ENCODE measurements around the gene AATK.
A peak's percentile ranks its signal among the peaks of the same experiment; 100 is the strongest.

Gene AATK

DNA sequence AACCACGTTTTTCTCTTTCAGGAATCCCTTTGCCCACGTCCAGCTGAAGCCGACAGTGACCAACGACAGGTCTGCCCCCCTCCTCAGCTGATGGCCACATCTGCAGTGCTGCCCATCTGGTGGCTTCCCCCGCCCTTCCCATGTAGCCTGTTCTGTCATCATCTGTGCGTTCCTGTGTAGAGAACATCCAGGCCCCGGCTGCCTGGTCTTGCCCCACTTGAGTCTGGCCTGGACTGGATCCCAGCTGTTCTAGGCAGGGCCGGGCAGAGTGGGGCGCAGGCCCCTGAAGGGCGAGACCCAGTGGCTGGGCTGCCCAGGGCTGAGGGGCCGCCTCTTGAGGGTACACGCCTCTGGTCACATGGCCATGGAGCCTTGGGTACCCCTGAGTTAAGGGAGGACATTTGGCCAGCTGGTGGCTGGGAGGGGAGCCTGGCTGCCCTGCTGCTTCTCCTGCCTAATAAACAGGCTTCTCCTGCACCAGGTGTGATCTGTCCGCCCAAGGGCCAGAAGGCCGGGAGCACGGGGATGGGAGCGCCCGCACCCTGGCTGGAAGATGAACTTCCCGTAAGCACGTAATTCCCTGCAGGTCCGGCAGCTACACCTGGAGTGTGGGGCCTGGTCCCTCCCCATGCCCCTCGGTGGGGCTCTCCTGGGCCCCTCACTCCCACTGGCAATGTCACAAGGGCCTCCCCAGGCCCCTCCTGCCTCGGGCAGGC, 50.1 kb downstream of the AATK start:
- DNase-seq: peak in 24 of 56 donors; percentile 19 to 61 (median 38)

- DNase-seq: peak in 10 of 56 donors; percentile 25 to 60 (median 46)
These were observed 50.8 kb downstream of the AATK start for GRCh38 chr17:81115219-81115618.

GRCh38 chr17:81114351-81115093, 51.5 kb downstream of the AATK start:
- DNase-seq: peak in 5 of 56 donors; percentile 27 to 57 (median 45)

DNA sequence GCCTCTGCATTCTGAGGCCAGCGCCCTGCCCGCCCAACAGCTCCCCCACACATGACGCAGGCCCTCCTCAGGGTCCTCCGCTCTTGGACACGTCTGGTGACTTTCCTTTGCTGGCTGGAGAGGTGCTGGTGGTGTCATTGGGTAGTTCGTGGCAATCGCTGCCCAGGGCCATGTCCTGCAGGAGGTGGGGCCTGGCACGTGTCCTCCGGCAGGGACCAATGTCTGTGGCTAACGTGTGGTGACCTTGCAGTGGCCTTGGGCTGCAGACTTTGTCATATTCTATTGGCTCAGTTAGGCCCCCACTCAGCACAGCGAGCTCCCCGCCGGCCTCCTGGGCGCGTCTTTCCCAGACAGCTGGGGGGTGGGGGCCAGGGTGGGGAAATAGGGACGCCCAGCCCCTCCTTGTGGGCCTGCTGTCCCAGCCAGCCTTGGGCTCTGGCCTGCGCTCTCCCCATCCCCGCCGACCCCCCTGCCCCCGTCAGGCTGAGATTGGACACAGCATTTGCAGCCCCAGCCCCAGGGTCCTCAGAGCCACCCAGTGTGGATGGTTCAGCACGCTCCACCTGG, 52.8 kb downstream of the AATK start:
- DNase-seq: peak in 4 of 56 donors; percentile 13 to 57 (median 26)

DNA sequence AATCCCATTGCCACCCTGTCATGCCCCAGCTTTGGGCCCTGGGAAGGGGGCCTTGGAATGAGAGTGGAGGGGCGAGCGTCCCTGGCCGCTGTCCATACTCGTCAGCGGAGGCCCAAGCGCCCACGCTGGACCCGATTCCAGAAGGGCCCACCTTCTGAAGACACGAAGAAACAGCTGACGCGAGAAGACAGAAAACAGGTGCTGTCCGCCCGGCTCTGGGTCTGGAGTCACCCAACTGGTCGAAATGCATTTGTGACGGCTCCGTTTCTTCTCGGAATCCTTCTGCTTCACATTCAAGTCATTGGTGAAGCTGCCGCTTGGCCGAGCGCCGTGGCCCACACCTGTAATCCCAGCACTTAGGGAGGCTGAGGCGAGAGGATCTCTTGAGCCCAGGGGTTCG, 53.6 kb downstream of the AATK start:
- no peak for DNase-seq

GRCh38 chr17:81111066-81111465, 55.0 kb downstream of the AATK start:
- peak in 1 of 56 donors; percentile 46 for DNase-seq

- peak in 12 of 56 donors; percentile 13 to 57 (median 36) for DNase-seq
These were observed 55.5 kb downstream of the AATK start for GRCh38 chr17:81110488-81111040.

DNA sequence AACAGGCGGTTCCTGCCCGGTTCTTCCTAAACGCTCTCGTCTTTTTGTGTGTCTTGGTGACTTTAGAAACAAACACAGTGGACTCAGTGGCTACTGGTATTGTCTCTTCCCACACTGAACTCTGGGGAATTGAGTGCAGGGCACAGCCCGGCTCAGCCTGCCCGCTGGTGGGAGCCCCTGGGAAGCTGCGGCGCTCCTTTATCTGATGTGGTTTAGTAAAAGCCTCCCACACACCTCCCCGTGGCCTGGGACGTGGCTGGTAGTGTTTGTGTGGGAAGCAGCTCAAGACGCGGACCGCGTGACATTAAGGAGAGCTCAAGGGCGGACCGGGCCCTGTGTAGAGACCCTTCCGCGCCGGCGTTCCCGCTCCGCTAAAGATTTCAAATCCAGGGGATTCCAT, 56.1 kb downstream of the AATK start:
- peak in 5 of 56 donors; percentile 17 to 58 (median 34) for DNase-seq

- no peak for DNase-seq
These were observed 57.8 kb downstream of the AATK start for GRCh38 chr17:81108220-81108619.

DNA sequence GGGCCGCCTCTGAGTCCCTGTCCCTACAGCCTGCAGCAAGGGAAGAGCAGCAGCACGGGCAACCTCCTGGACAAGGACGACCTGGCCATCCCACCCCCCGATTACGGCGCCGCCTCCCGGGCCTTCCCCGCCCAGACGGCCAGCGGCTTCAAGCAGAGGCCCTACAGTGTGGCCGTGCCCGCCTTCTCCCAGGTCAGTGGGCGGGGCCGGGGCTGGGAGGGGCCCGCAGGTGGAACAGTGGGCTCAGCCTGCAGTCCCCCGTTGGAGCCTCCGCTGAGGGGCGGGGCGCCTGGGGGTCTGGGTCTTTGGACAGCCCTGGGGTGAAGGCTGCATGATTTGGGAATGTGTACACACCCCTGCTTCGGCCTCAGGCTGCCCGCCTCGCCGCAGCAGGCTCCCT, 59.3 kb downstream of the AATK start:
- DNase-seq: no peak

- DNase-seq: no peak
These were observed 62.6 kb downstream of the AATK start for GRCh38 chr17:81103379-81103778.

- DNase-seq: no peak
These were observed 63.2 kb downstream of the AATK start for GRCh38 chr17:81102869-81103268.

GRCh38 chr17:81102352-81102751, 63.7 kb downstream of the AATK start:
- DNase-seq: no peak

- DNase-seq: peak in 51 of 56 donors; percentile 19 to 90 (median 66)
These were observed 64.3 kb downstream of the AATK start for GRCh38 chr17:81101614-81102306.

- DNase-seq: no peak
These were observed 65.4 kb downstream of the AATK start for GRCh38 chr17:81100668-81101067.

DNA sequence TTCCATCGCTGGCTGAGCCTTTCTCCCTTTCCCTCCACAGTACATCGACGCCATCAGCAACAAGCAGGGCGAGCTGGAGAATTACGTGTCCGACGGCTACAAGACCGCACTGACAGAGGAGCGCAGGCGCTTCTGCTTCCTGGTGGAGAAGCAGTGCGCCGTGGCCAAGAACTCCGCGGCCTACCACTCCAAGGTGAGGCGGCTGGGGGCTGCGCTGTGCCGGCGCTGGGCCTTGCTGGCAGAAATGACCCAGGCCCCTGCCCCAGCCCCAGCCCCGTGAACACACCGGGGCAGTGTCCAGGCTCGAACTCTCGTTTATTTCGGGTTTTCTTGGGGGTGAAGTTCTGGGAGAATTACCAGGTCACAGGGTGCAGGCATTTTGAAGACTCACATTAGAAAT, 66.1 kb downstream of the AATK start:
- DNase-seq: no peak

GRCh38 chr17:81097943-81098308, 68.1 kb downstream of the AATK start:
- DNase-seq: peak in 2 of 56 donors; percentile 38 to 47

GRCh38 chr17:81097134-81097942, 68.7 kb downstream of the AATK start:
- peak in 52 of 56 donors; percentile 18 to 85 (median 57) for DNase-seq

GRCh38 chr17:81096741-81097133, 69.3 kb downstream of the AATK start:
- peak in 9 of 56 donors; percentile 11 to 60 (median 29) for DNase-seq

DNA sequence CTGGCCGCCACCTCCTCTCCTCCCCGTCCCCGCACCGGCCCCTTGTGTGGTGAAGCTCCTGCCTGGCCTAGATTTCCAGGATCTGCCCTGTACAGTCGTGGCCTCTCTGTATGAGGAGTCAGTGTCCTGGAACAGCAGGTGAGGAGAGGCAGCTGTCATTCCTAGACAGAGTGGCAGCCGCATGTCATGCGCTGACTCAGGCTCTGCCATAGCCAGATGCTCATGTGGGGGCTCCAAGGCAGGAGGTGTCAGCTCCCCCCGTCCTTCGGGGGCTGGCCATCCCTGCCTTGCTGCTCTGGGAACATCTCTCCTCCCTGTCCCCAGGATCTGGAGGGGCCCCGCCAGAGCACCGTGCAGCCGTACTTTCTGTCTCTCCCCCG, 70.6 kb downstream of the AATK start:
- no peak for DNase-seq

Data from nucleus accumbens (tissue), 56 donors.